OCI-LY3 (cell line): Measurements from ENCODE around the gene PI16.

ENCODE experiments used
- H2AFZ ChIP-seq: fragments of 200-600, 300-600 bp; shearing (Covaris generic); 2 replicates; pipeline ENCODE4 v1.6.0; 2014; ENCODE audit warnings: antibody characterized with exemption, low read depth, low read length
- H3K27ac ChIP-seq: fragments of 200-600, 300-600 bp; sonication (generic); 2 replicates; pipeline ENCODE4 v1.5.1; 2014; ENCODE audit warnings: mild to moderate bottlenecking, low read length, moderate library complexity, mixed read lengths
- H3K27me3 ChIP-seq: fragments of 200-600, 300-600 bp; sonication (generic); 2 replicates; pipeline ENCODE4 v1.6.1; 2014; ENCODE audit warnings: low read depth, low read length, mixed read lengths
- H3K36me3 ChIP-seq: fragments of 200-600, 300-600 bp; sonication (generic); replicated peaks from 2 replicates; pipeline ENCODE3; 2014; ENCODE audit warnings: low read depth, low read length, mixed read lengths
- H3K4me1 ChIP-seq: fragments of 300-600, 200-600 bp; sonication (generic); 2 replicates; pipeline ENCODE4 v1.6.1; 2014; ENCODE audit warnings: low read length, mixed read lengths
- H3K4me2 ChIP-seq: fragments of 200-600, 300-600 bp; sonication (generic); 2 replicates; pipeline ENCODE4 v1.6.1; 2014; ENCODE audit warnings: low read length, mixed read lengths
- H3K4me3 ChIP-seq: fragments of 300-600, 200-600 bp; sonication (generic); 2 replicates; pipeline ENCODE4 v1.5.1; 2014; ENCODE audit warnings: antibody characterized with exemption, mild to moderate bottlenecking, low read length, moderate library complexity
- H3K79me2 ChIP-seq: fragments of 300-600, 200-600 bp; shearing (Covaris generic); 2 replicates; pipeline ENCODE4 v1.6.1; 2014; ENCODE audit warnings: mild to moderate bottlenecking, low read length, mixed read lengths
- H3K9ac ChIP-seq: fragments of 300-600, 200-600 bp; shearing (Covaris generic); 2 replicates; pipeline ENCODE4 v1.6.0; 2014; ENCODE audit warnings: mild to moderate bottlenecking, low read length, moderate library complexity
- H3K9me3 ChIP-seq: fragments of 200-600, 300-600 bp; shearing (Covaris generic); 2 replicates; pipeline ENCODE4 v1.6.1; 2014; ENCODE audit warnings: low read length, mixed read lengths; ENCODE audit not compliant: insufficient read depth
- H4K20me1 ChIP-seq: fragments of 200-600, 300-600 bp; sonication (generic); 2 replicates; pipeline ENCODE4 v1.6.1; 2016; ENCODE audit warnings: low read length, mixed read lengths; ENCODE audit not compliant: insufficient read depth
- EZH2phosphoT487 ChIP-seq: fragments of 200-600 bp; shearing (Covaris generic); IDR thresholded peaks from 2 replicates; pipeline ENCODE4 v1.6.1; 2018; ENCODE audit warnings: antibody characterized with exemption, mixed run types, low read depth
- TF ChIP-seq, protein P1 (sequence below): fragments of 200-600, 300-600 bp; sonication (generic); IDR thresholded peaks from 2 replicates; pipeline ENCODE4 v1.5.1; 2014; ENCODE audit warnings: antibody characterized with exemption, low read length, low read depth

The PI16 gene

DNA sequence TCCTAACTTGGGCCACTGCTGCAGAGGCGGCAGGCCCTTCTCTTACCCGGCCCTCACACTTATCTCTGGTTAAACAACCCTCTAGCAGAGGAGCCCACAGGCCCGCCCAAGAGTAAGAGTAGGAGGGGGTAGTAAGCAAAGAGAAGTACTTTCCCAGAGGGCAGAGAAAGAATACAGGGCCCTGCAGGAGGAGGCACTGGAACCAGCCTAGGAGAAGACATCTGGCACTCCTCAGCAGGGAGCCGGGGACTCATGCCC, 21.4 kb downstream of the PI16 start:
- Histone ChIP-seq H3K27ac (no peak overlapping the region), H3K27me3 (no peaks in the 10 kb centered on the region), H3K79me2 (peaks cover 21% of the 10 kb centered on the region), H2AFZ (no peak overlapping the region), H4K20me1 (peaks cover 19% of the 10 kb centered on the region), H3K36me3 (peaks cover 74% of the 10 kb centered on the region), H3K4me1 (no peaks in the 10 kb centered on the region), H3K9ac (no peak overlapping the region), H3K9me3 (no peaks in the 10 kb centered on the region), H3K4me3 (no peak overlapping the region), H3K4me2 (no peak overlapping the region)
- TF ChIP-seq EZH2phosphoT487: no peak
- TF ChIP-seq, protein P1, sequence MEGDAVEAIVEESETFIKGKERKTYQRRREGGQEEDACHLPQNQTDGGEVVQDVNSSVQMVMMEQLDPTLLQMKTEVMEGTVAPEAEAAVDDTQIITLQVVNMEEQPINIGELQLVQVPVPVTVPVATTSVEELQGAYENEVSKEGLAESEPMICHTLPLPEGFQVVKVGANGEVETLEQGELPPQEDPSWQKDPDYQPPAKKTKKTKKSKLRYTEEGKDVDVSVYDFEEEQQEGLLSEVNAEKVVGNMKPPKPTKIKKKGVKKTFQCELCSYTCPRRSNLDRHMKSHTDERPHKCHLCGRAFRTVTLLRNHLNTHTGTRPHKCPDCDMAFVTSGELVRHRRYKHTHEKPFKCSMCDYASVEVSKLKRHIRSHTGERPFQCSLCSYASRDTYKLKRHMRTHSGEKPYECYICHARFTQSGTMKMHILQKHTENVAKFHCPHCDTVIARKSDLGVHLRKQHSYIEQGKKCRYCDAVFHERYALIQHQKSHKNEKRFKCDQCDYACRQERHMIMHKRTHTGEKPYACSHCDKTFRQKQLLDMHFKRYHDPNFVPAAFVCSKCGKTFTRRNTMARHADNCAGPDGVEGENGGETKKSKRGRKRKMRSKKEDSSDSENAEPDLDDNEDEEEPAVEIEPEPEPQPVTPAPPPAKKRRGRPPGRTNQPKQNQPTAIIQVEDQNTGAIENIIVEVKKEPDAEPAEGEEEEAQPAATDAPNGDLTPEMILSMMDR: no peak

- no peaks in the 10 kb centered on the region for H3K27me3 ChIP-seq
- H3K4me2 ChIP-seq: no peak overlapping the region
- H3K4me1 ChIP-seq: no peaks in the 10 kb centered on the region
- no peak overlapping the region for H3K9ac ChIP-seq
- peaks cover 25% of the 10 kb centered on the region for H4K20me1 ChIP-seq
- no peak overlapping the region for H3K27ac ChIP-seq
- H3K79me2 ChIP-seq: peaks cover 27% of the 10 kb centered on the region
- no peak overlapping the region for H2AFZ ChIP-seq
- TF ChIP-seq, protein P1: no peak
- no peak for TF ChIP-seq EZH2phosphoT487
- H3K9me3 ChIP-seq: no peaks in the 10 kb centered on the region
- peaks cover 68% of the 10 kb centered on the region for H3K36me3 ChIP-seq
- no peak overlapping the region for H3K4me3 ChIP-seq
Observed at GRCh38 chr6:36976509-36976908, 22.0 kb downstream of the PI16 start.

DNA sequence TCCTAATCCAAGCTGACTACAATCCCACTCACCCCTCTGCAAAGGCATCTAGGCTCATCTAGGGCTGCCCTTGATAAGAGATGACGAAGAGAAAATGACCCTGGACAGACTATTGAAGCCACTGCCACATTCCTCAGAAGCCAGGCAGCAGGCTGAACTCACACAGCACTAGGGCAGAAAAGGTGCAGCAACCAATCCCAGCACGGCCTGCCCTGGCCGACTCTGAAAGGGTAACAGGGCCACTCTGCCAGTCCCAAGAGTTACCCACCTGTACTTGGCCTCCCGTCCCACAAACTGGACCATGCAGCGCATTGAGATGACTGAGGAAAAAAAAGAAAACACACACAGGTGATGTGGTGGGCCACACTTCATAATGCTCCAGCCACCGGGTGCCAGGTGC, 22.4 kb downstream of the PI16 start:
- peaks cover 31% of the 10 kb centered on the region for H3K79me2 ChIP-seq
- H3K9me3 ChIP-seq: no peaks in the 10 kb centered on the region
- no peak overlapping the region for H3K9ac ChIP-seq
- TF ChIP-seq, protein P1: no peak
- no peak for TF ChIP-seq EZH2phosphoT487
- H3K4me2 ChIP-seq: no peak overlapping the region
- no peak overlapping the region for H3K4me3 ChIP-seq
- peaks cover 64% of the 10 kb centered on the region for H3K36me3 ChIP-seq
- H2AFZ ChIP-seq: no peak overlapping the region
- no peak overlapping the region for H3K27ac ChIP-seq
- no peaks in the 10 kb centered on the region for H3K27me3 ChIP-seq
- H3K4me1 ChIP-seq: no peaks in the 10 kb centered on the region
- H4K20me1 ChIP-seq: peaks cover 29% of the 10 kb centered on the region

DNA sequence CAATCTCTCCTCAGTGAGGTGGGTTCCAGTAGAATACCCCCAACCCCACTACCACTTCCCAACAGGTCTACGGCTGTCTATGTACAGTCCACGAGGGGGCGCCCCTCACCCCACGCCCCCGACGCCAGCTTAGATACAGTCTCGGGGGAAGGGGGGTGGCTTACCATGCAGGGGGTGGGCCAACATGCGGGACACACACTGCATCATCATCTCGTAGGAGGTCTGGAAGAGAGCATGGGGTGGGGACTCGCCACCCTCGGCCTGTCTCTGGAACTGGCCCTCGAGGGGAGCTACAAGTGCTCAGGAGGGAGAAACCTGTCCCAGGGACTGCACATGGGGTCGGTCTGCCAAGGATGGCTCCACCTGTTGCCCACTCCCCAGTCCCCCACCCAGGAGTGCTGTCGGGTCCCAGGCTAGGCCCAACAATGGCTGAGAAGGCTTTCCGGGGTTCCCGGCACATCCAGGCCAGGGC, 23.0 kb downstream of the PI16 start:
- Histone ChIP-seq H4K20me1 (peaks cover 31% of the 10 kb centered on the region), H3K79me2 (peaks cover 35% of the 10 kb centered on the region), H3K9me3 (no peaks in the 10 kb centered on the region), H3K4me3 (no peak overlapping the region), H3K27me3 (no peaks in the 10 kb centered on the region), H3K36me3 (peaks cover 58% of the 10 kb centered on the region), H3K9ac (no peak overlapping the region), H2AFZ (no peak overlapping the region), H3K4me1 (no peaks in the 10 kb centered on the region), H3K27ac (no peak overlapping the region), H3K4me2 (no peak overlapping the region)
- TF ChIP-seq, protein P1: peak; percentile 96
- TF ChIP-seq EZH2phosphoT487: no peak
